ENCODE data around the gene STARD10.
A peak's percentile ranks its signal among the peaks of the same experiment; 100 is the strongest.

The STARD10 gene

DNA sequence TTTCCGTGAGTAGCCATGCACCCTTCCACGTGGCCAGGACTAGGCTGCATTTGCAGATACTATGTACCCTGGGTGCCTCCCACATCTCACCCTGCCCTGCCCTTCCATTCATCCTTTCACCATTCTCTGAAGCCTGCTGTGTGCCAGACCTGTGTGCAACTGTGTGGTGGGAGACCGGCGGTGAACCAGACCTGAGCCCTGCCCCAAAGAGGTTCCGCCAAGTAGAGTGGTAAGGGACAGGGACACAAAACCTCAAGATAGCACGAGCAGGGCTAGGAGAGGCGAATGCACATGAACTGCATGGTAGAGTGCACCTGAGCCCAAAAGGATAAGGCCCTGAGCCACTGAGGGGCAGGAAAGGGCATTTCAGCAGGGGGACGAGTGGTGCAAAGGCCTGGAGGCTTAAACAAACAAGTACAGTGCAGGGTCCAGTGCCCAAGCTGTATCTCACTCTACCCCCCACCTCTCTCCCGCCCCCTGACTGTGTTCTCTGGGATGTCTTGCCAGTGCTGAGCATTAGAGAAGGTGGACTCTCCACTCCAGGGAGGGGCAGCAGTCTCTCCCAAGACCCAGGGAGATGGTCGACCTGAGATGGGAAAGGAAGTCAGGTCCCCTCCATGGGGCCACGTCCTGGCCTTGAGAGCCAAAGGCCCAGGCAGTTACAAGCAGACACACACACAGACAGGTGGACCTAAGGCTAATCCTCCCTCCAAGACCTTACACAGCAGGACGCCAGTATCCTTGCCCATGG lies 27.5 kb downstream of the STARD10 start:
- TF ChIP-seq ZNF384 (IDR thresholded peaks at IDR 0.05) (no peak), FOXA1 (IDR thresholded peaks at IDR 0.05) (no peak), SUZ12 (IDR thresholded peaks at IDR 0.05) (no peak), L3MBTL2 (conservative IDR thresholded peaks at IDR 0.05) (no peak), FOXK2 (IDR thresholded peaks at IDR 0.05) (no peak), SP1 (IDR thresholded peaks at IDR 0.05) (no peak), NFRKB (IDR thresholded peaks at IDR 0.05) (no peak), ARNT (IDR thresholded peaks at IDR 0.05) (no peak), LEF1 (IDR thresholded peaks at IDR 0.05; ENCODE audit: borderline replicate concordance) (no peak), ELF4 (IDR thresholded peaks at IDR 0.05) (no peak), HDGF (IDR thresholded peaks at IDR 0.05; ENCODE audit: borderline replicate concordance) (no peak)
- TF ChIP-seq, protein P1, sequence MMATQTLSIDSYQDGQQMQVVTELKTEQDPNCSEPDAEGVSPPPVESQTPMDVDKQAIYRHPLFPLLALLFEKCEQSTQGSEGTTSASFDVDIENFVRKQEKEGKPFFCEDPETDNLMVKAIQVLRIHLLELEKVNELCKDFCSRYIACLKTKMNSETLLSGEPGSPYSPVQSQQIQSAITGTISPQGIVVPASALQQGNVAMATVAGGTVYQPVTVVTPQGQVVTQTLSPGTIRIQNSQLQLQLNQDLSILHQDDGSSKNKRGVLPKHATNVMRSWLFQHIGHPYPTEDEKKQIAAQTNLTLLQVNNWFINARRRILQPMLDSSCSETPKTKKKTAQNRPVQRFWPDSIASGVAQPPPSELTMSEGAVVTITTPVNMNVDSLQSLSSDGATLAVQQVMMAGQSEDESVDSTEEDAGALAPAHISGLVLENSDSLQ (IDR thresholded peaks at IDR 0.05) = no peak
- no peak for DNase-seq (ENCODE audit: extremely low spot score)
- CTCF ChIA-PET = interaction anchor here (0.5 to 1.0 kb wide), 3 partner anchors 13 to 368 kb away, joined by 3 read pairs; no protein-coding TSS in a partner anchor
- POLR2A ChIA-PET = no interaction called here

DNA sequence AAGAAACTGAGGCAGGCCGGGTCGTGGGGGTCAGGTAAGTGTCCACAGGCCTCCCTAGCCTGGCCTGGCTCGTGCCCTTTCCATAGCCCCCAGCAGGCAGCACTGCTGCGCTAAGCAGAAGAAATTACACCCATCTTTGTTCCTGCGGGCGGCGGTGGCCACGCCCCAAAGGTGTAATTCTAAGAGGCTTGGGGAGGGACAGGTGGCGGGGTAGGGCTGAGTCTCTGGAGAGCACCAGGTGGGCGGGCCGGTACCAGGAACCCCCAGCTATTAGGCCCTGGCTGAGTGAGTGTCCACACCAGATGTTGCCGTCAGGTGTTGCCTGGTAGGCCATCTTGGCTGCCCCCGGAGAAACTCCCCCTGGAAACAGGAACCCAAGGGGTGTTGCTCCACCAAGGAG lies 29.3 kb downstream of the STARD10 start:
- no peak for DNase-seq (ENCODE audit: extremely low spot score)
- TF ChIP-seq, protein P1 (IDR thresholded peaks at IDR 0.05) = no peak
- TF ChIP-seq NFRKB (IDR thresholded peaks at IDR 0.05) (no peak), ZNF384 (IDR thresholded peaks at IDR 0.05) (no peak), L3MBTL2 (conservative IDR thresholded peaks at IDR 0.05) (no peak), TARDBP (IDR thresholded peaks at IDR 0.05) (no peak), BHLHE40 (IDR thresholded peaks at IDR 0.05; ENCODE audit: borderline replicate concordance) (no peak), FOXM1 (IDR thresholded peaks at IDR 0.05; ENCODE audit: borderline replicate concordance) (no peak), SUZ12 (IDR thresholded peaks at IDR 0.05) (no peak)
- CTCF ChIA-PET = no interaction called here
- POLR2A ChIA-PET = no interaction called here

DNA sequence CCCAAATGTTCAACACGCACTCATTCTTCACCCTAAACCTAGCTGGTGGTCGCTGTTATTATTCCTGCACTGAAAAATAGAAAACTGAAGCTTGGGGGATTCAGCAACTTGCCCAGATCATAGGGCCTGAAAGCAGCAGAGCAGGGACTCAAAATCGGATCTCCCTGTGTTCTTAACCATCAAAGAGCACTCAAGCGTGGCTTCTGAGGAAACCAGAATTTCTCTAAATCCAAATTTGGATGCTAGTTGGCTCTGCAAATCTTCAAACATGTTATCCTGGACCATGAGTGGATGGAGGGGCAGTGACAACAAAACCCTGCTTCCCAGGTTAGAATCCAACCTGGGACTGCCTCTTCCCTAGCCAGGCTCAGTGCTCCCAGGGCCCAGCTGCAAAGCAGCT lies 30.0 kb downstream of the STARD10 start:
- DNase-seq (ENCODE audit: extremely low spot score) = no peak
- POLR2A ChIA-PET = no interaction called here
- CTCF ChIA-PET = no interaction called here
- no peak for TF ChIP-seq ELF4 (IDR thresholded peaks at IDR 0.05)
- no peak for TF ChIP-seq NFRKB (IDR thresholded peaks at IDR 0.05)
- TF ChIP-seq LEF1 (IDR thresholded peaks at IDR 0.05; ENCODE audit: borderline replicate concordance) = no peak
- no peak for TF ChIP-seq FOXM1 (IDR thresholded peaks at IDR 0.05; ENCODE audit: borderline replicate concordance)
- no peak for TF ChIP-seq CTBP1 (IDR thresholded peaks at IDR 0.05; ENCODE audit: borderline replicate concordance)
- no peak for TF ChIP-seq L3MBTL2 (conservative IDR thresholded peaks at IDR 0.05)
- TF ChIP-seq SP1 (IDR thresholded peaks at IDR 0.05) = no peak
- no peak for TF ChIP-seq ARNT (IDR thresholded peaks at IDR 0.05)
- TF ChIP-seq FOXA1 (IDR thresholded peaks at IDR 0.05) = no peak
- TF ChIP-seq SUZ12 (IDR thresholded peaks at IDR 0.05) = no peak

DNA sequence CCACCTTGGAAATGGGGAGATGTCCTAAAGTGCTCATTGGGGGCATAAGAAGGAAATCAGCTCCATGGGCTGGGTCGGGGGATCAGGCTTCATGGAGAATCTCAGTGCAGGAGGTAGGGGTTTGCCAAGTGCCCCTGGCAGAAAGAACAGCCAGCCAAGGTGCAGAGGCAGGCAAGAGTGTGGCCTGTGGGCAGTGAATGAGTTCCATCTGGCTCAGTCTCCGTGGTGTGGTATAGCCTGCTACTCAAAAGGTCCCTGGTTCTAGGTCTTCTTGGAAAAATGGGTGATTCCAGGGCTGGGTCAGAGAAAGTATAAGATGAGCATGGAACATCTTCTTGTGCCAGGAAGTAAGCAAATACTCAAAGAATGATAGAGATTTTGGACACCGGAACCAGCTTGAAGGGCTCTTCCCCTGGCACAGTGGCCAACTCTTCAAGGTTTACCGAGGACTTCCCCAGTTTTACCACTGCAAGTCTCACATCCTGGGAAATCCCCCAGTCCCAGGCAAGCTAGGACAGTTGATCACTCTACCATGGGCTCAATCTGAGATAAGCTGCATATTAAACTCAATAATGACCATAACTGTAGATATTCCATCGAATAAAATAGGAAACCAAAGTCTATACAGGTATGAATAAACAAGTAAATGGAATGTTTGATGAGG lies 31.1 kb downstream of the STARD10 start:
- ChIA-PET CTCF (no interaction called here), POLR2A (no interaction called here)
- DNase-seq (ENCODE audit: extremely low spot score) = no peak
- TF ChIP-seq L3MBTL2 (conservative IDR thresholded peaks at IDR 0.05) = no peak
- TF ChIP-seq BHLHE40 (IDR thresholded peaks at IDR 0.05; ENCODE audit: borderline replicate concordance) = no peak
- TF ChIP-seq ARNT (IDR thresholded peaks at IDR 0.05) = no peak
- TF ChIP-seq HDGF (IDR thresholded peaks at IDR 0.05; ENCODE audit: borderline replicate concordance) = no peak
- TF ChIP-seq ELF4 (IDR thresholded peaks at IDR 0.05) = no peak
- TF ChIP-seq FOXM1 (IDR thresholded peaks at IDR 0.05; ENCODE audit: borderline replicate concordance) = no peak
- TF ChIP-seq CTBP1 (IDR thresholded peaks at IDR 0.05; ENCODE audit: borderline replicate concordance) = no peak

DNA sequence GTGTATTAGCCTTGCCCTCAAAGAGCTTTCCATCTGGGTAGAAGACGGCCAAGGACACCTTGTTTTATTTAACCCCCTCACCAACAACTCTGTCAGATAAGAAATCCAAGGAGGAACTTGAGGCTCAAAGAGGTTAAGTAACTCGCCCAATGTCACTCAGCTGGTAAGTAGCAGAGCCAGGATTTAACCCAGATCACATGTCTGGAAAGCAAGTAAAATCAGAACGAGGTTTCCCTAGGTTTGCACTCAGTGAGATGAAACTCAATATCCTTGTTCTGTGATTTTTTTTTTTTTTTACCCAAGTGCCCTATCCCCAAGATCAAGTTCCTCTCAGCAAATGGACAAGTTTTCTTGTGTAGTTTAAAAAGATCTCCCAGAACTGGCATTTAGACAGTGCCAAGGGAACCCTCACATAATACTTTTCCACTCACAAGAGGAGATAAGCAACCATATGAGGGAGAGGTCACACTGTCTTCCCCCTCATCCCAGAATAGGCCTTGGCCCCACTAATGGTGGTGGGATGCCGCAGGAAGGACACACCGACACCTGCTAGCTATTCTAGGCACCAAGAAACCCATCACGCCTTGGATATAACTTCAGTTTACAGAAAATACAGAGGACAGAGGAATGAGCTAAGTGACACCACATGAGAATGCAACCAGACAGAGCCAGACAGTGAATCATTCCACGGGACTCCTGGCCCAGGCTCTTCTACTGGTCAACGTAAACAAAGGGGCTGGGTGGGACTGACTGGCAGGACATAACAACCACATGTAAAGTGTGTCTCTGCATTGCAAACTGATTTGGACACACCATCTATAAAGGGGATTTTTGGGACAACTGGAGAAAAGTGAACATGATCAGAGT lies 33.1 kb downstream of the STARD10 start:
- DNase-seq (ENCODE audit: extremely low spot score) = no peak
- TF ChIP-seq L3MBTL2 (conservative IDR thresholded peaks at IDR 0.05) (no peak), FOXK2 (IDR thresholded peaks at IDR 0.05) (no peak), SUZ12 (IDR thresholded peaks at IDR 0.05) (no peak), CTBP1 (IDR thresholded peaks at IDR 0.05; ENCODE audit: borderline replicate concordance) (no peak), FOXM1 (IDR thresholded peaks at IDR 0.05; ENCODE audit: borderline replicate concordance) (no peak), TARDBP (IDR thresholded peaks at IDR 0.05) (no peak), FOXA1 (IDR thresholded peaks at IDR 0.05) (no peak), SP1 (IDR thresholded peaks at IDR 0.05) (no peak), BHLHE40 (IDR thresholded peaks at IDR 0.05; ENCODE audit: borderline replicate concordance) (no peak), ZNF384 (IDR thresholded peaks at IDR 0.05) (no peak)
- ChIA-PET CTCF (no interaction called here), POLR2A (interaction anchor here (1.2 to 1.5 kb wide), 2 partner anchors 26 to 33 kb away, joined by 3 to 4 read pairs; partner anchors contain the start of gene STARD10)

DNA sequence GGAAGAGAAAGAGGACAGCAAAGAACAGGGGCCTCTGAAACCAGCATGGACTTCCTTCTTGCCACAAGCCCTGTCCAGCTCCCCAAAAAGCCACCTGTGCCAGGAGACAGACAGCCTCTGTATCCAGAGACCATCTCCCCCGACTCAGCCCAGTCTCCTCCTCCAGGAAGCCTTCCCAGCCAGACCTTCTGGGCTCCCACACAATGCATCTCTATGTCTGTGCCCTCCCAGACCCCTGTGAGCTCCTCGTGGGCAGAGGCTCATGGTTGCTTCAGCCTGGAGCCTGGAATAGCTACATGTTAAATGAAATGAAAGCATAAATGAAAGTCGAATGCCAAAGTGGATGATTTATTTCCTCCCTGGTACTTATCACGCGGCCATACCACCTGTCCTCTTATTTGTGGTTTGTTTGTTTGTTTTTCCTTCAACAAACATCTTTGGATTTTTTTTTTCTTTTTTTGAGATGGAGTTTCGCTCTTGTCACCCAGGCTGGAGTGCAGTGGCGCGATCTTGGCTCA lies 34.3 kb downstream of the STARD10 start:
- ChIA-PET CTCF (interaction anchor here (0.7 kb wide), 1 partner anchor 75 kb away, joined by 6 read pairs; no protein-coding TSS in a partner anchor), POLR2A (interaction anchor here (0.6 to 1.5 kb wide), 2 partner anchors 27 to 34 kb away, joined by 3 to 4 read pairs; partner anchors contain the start of gene STARD10)
- no peak for DNase-seq (ENCODE audit: extremely low spot score)
- TF ChIP-seq LEF1 (IDR thresholded peaks at IDR 0.05; ENCODE audit: borderline replicate concordance) (no peak), SP1 (IDR thresholded peaks at IDR 0.05) (no peak)
- TF ChIP-seq, protein P1 (IDR thresholded peaks at IDR 0.05) = peak; percentile 44

Data from HEK293T (cell line).